ENCODE data around the gene EXOSC7. TPM values are rescaled to one million over a fixed set of nuclear protein-coding genes. Genes with fewer than 3 reads are reported as not detected.

Gene EXOSC7
- total RNA-seq, 2 experiments from 2014 or later: 28.1 to 28.4 TPM

- H3K4me1 ChIP-seq (ENCODE audit: insufficient read depth, low read length): peaks cover 23% of the 10 kb centered on the region
- intact Hi-C loops (cut with DNase I, micrococcal nuclease): no loop called here
- H3K27ac Mint-ChIP-seq: no peak overlapping the region
- ChIA-PET POLR2A (no interaction called here), CTCF (no interaction called here)
- no peaks in the 10 kb centered on the region for H3K36me3 ChIP-seq (ENCODE audit: insufficient read depth, low read length)
- no peak for TF ChIP-seq CTCF (IDR thresholded peaks at IDR 0.05)
- no peak overlapping the region for H3K4me3 Mint-ChIP-seq
- H3K4me1 Mint-ChIP-seq (ENCODE audit: low read depth): peaks cover 81% of the 10 kb centered on the region
- no peaks in the 10 kb centered on the region for H3K9me3 ChIP-seq (ENCODE audit: control insufficient read depth in 1 of 2, insufficient read depth in 1 of 2, low read length in 2 of 2)
- DNase-seq (no peak), ATAC-seq (ENCODE audit: poor library complexity) (no peak)
- no peaks in the 10 kb centered on the region for H3K27me3 Mint-ChIP-seq
- H3K27ac ChIP-seq (ENCODE audit: low read depth in 1 of 2, low read length in 2 of 2): no peak overlapping the region
- H3K27me3 ChIP-seq (ENCODE audit: control insufficient read depth in 1 of 2, insufficient read depth in 2 of 2, low read length in 2 of 2): no peaks in the 10 kb centered on the region
- H3K9me3 Mint-ChIP-seq: no peaks in the 10 kb centered on the region
- no peaks in the 10 kb centered on the region for H3K36me3 Mint-ChIP-seq (ENCODE audit: low read depth)
- no peak overlapping the region for H3K4me3 ChIP-seq (ENCODE audit: low read length)
These were observed 7.6 kb upstream of the EXOSC7 start for GRCh38 chr3:44968447-44968858.

DNA sequence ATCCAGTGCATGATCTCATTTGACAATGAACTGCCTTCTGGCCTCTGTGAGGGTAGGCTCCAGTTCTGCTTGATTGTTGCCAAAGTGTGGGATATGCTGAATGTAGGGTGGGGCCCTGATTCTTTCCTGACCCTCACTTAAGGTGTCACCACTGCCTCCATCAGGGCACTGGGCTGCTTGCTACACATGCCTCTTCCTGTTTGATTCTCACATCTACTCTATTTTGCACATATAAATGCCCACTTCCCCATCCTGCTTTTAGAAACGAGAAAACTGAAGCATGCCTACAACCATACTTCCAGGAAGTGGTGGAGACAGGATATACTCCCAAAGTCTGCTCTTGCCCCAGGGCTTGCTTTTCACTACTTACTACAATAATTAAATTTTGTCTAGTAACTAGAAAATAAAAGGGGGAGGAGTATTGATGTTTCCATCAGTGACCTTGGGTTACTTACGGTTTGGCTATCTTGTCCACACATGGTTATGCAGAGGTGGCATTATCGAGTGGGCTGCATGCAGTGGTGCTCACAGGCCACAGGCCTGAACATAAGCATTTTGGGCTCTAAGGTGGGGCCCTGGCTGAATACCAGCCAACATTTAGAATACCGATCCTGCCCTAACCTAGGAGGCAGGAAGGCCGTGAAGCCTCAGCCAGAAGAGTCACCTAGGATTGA is 6.8 kb upstream of the EXOSC7 start:
- H3K4me1 Mint-ChIP-seq (ENCODE audit: low read depth): peaks cover 80% of the 10 kb centered on the region
- DNase-seq (peak in 3 of 14 experiments; percentile 21 to 63 (median 27)), ATAC-seq (ENCODE audit: poor library complexity) (peak; percentile 29)
- no peak for TF ChIP-seq CTCF (IDR thresholded peaks at IDR 0.05)
- H3K9me3 Mint-ChIP-seq: no peaks in the 10 kb centered on the region
- no peaks in the 10 kb centered on the region for H3K27me3 Mint-ChIP-seq
- peak overlapping the region; percentile 6 to 33 for H3K27ac ChIP-seq (ENCODE audit: low read depth in 1 of 2, low read length in 2 of 2)
- H3K4me1 ChIP-seq (ENCODE audit: insufficient read depth, low read length): peaks cover 23% of the 10 kb centered on the region
- intact Hi-C loops (cut with DNase I, micrococcal nuclease): no loop called here
- no peaks in the 10 kb centered on the region for H3K27me3 ChIP-seq (ENCODE audit: control insufficient read depth in 1 of 2, insufficient read depth in 2 of 2, low read length in 2 of 2)
- H3K36me3 ChIP-seq (ENCODE audit: insufficient read depth, low read length): no peaks in the 10 kb centered on the region
- POLR2A ChIA-PET: no interaction called here
- H3K4me3 ChIP-seq (ENCODE audit: low read length): no peak overlapping the region
- CTCF ChIA-PET: no interaction called here
- H3K36me3 Mint-ChIP-seq (ENCODE audit: low read depth): no peaks in the 10 kb centered on the region
- H3K27ac Mint-ChIP-seq: peak overlapping the region; percentile 56
- peak overlapping the region; percentile 32 for H3K4me3 Mint-ChIP-seq
- H3K9me3 ChIP-seq (ENCODE audit: control insufficient read depth in 1 of 2, insufficient read depth in 1 of 2, low read length in 2 of 2): no peaks in the 10 kb centered on the region

DNA sequence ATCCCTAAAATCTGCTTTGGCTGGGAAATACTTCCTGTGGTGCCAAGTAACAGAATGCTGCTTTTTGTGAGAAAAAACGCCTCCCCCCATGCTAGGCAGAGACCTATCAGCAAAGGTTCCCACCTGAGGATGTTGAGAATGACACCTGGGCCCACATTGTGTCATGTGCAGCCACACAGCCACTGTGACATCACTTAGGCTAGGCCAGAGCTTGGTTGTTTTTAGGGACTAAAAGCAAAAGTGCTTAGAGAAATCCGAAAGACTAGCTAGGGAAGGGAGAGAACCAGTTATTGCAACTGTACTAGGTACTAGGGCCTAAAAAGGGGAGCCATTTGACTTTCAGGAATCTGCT is 6.2 kb upstream of the EXOSC7 start:
- Mint-ChIP-seq H3K27me3 (no peaks in the 10 kb centered on the region), H3K4me1 (ENCODE audit: low read depth) (peaks cover 80% of the 10 kb centered on the region), H3K9me3 (no peaks in the 10 kb centered on the region), H3K36me3 (ENCODE audit: low read depth) (no peaks in the 10 kb centered on the region), H3K4me3 (no peak overlapping the region), H3K27ac (peak overlapping the region; percentile 56)
- DNase-seq: peak in 1 of 14 experiments; percentile 44
- CTCF ChIA-PET: no interaction called here
- Histone ChIP-seq H3K27me3 (ENCODE audit: control insufficient read depth in 1 of 2, insufficient read depth in 2 of 2, low read length in 2 of 2) (no peaks in the 10 kb centered on the region), H3K4me1 (ENCODE audit: insufficient read depth, low read length) (peaks cover 28% of the 10 kb centered on the region), H3K36me3 (ENCODE audit: insufficient read depth, low read length) (no peaks in the 10 kb centered on the region), H3K4me3 (ENCODE audit: low read length) (no peak overlapping the region), H3K27ac (ENCODE audit: low read depth in 1 of 2, low read length in 2 of 2) (peak overlapping the region; percentile 6 to 33), H3K9me3 (ENCODE audit: control insufficient read depth in 1 of 2, insufficient read depth in 1 of 2, low read length in 2 of 2) (no peaks in the 10 kb centered on the region)
- no peak for ATAC-seq (ENCODE audit: poor library complexity)
- intact Hi-C loops (cut with DNase I, micrococcal nuclease): loop anchor here in 1 of 2 experiments (5.0 to 10.0 kb wide), 2 partner anchors 413 to 1865 kb away; partner anchors contain the start of genes POMGNT2 and ZKSCAN7
- no peak for TF ChIP-seq CTCF (IDR thresholded peaks at IDR 0.05)
- POLR2A ChIA-PET: no interaction called here
